ENCODE data around the gene ZNRF3. TPM values are rescaled to one million over a fixed set of nuclear protein-coding genes. Genes with fewer than 3 reads are reported as not detected.
"Not testable (repeated sequence)": the region's sequence is repeated elsewhere in the genome, so short reads cannot be mapped to it uniquely, and the experiment has no call there.

ZNRF3 gene
- 11.7 TPM for polyA plus RNA-seq (ENCODE audit: insufficient read length)

GRCh38 chr22:28882878-28883656 is at the start of gene ZNRF3:
Gene ZNRF3, plus strand, starts transcription at chr22:28883572. Its CDS starts 195 bp downstream, at chr22:28883767.
- DNase-seq: peak; percentile 92

- no peak for DNase-seq
These were observed 47.7 kb upstream of the ZNRF3 start for GRCh38 chr22:28835630-28836189.

DNA sequence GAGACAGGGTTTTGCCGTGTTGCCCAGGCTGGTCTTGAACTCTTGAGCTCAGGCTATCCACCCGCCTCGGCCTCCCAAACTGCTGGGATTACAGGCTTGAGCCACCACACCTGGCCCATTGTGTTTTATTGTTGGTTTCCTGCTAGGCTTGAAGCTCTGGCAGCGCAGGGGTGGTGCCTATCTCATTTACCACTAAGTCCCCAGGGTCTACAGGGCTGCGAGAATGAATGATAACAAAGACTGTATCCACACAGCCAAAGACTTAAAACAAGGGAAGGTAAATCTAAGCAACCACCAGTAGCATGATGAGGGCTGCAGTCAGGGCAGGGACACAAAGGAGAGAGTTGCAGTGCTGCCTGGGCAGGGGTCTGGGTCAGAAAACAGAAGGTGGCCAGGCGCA is 45.7 kb upstream of the ZNRF3 start:
- no peak for DNase-seq

DNA sequence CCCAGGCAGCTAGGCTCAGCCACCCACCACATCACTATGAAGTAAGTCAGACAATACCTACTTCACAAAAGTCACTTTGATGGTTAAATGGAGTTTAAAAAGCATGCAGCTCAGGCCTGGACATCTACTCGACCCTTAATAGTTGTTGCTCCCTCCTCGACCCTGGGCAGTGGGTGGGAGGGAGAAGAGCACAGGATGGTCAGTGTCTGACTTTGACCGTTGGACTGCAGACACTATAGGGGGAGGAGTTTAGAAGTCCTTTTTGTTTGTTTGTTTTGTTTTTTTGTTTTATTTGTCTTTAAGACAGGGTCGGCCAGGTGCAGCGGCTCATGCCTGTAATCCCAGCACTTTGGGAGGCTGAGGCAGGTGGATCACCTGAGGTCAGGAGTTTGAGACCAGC is 44.4 kb upstream of the ZNRF3 start:
- no peak for DNase-seq

DNA sequence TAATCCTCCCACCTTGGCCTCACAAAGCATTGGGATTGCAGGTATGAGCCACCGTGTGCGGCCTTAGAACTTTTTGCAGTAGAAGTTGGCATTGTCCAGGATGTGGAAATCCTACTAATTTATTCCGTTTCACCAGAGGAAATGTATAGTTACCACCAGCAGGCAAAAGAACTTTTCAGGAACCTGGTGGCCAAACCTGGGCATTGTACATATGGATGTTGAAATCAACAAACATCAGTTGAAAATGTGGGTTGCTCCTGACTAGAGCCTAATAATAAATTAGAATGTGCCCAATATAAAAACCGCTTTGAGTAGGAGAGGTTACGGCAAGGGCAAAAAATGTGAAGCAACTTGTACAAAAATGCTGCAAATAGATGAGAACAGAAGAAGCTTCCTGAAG is 42.3 kb upstream of the ZNRF3 start:
- no peak for DNase-seq

DNA sequence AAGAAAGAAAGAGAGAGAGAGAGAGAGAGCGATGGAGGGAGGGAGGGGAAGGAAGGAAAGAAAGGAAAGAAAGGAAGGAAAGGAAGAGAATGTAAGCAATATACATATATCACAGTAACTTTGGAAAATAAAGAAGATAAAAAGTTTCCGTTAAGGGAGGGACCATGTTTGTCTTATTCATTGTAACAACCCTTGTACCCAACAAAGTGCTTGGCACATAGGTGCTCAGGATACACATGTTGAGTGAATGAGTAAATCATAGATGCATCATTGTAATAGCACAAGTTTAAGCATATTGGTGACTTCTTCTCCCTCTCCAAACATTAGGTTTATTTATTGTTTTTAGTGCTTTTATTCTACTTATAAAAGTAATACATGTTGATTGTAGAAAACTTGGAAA is 39.7 kb upstream of the ZNRF3 start:
- no peak for DNase-seq

GRCh38 chr22:28844277-28844676 is 39.1 kb upstream of the ZNRF3 start:
- not testable (repeated sequence) for DNase-seq

- DNase-seq: no peak
These were observed 36.4 kb upstream of the ZNRF3 start for GRCh38 chr22:28846994-28847393.

DNA sequence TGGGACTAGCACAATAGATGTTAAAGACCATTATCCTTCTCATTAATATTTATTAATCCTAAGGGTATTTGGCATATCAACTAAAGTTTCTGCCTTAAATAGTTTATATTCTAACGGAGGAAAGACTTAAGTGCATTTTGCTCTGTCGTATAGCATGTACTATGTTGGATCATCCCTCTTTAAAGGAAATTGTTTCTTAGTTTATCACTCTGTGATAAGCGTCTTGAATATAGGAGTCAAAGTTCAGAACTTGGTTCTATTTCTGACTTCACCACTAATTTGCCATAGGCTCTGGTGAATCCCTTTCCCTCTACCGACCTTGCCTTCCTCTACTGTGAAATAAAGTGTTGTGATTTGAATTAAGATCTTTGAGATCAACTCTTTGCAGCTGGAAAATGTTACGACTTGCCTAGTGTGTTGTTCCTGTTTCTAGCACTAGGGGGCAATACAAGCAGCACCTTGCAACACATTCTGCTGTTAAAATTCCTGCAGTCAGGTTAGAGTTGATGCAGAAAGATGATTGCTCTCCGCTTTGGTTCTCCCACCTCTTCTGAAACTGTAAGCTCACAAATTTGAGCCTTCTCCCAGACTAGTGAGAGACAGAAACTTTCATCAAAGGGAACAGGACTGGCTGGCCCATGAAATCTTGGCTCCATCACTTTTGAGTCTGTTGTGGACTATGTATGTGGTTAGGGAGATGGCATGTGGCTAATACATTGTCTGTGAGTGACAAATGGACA is 27.8 kb upstream of the ZNRF3 start:
- peak; percentile 75 for DNase-seq

DNA sequence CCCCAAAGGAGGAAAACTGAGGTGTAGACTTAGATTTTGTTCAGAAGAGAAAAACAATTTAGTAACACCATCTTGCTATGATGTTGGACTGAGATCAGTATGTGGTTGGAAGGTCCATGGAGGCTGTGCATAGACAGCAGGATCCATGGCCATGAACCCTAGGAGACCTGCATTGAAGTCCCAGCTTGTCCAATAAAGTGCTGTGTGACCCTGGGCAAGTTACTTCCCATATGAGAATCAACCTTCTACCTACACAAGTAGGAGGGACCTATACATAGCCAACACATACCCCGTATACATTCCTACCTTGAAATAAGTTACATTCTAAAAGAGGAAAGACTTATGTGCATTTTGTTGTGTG is 27.3 kb upstream of the ZNRF3 start:
- DNase-seq: no peak

GRCh38 chr22:28857288-28857687 is 26.1 kb upstream of the ZNRF3 start:
- DNase-seq: no peak

DNA sequence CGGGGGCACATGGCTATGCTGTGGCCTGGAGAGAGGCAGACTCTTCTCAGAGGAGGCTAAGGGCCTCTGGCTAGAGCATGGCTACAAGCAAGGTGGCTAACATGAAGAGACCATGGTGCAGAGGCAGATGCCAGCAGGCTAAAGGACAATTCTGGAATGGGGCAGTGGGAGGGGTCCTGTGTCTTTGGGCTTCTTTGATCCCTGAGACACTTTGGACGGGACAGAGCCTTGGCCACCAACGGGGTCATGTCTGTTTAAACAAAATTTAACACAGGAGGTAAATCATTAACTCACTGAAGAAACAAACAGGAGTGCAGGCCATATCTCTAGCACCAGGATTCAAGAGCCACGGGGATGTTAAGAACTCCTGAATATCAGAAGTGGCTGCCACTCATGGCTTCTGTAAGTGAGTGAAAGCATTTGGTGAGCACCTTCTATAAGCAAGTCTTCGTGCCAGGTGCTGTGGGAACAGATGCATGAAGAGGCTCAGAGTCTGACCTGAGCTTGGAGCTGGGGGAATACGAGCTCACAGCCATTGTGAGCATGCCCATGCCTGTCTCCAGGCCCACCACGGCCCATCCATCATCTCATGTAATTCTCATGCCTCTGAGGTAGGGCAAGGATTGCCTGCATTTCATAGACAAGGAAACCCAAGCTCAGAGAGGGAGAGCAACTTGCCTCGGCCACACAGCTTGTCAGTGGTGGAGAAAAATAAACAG is 18.3 kb upstream of the ZNRF3 start:
- DNase-seq: no peak

DNA sequence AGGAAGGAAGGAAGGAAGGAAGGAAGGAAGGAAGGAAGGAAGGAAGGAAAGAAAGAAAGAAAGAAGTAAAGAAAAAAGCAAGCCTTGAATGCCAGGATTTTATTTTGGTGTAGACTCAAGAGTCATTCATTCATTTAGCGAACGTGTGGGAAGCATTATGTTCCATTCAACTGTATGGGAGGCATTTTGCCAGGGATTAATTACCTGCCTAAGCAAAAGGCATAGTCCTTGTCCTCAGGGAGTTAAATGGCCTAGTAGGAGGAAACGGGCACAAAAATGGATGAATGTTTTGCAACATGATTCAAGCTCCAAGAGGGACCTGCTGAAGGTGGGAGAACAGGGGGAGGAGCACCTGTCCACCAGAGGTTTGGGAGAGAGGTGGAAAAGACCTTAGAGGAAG is 16.2 kb upstream of the ZNRF3 start:
- DNase-seq: no peak

GRCh38 chr22:28868389-28868788 is 15.0 kb upstream of the ZNRF3 start:
- DNase-seq: not testable (repeated sequence)

DNA sequence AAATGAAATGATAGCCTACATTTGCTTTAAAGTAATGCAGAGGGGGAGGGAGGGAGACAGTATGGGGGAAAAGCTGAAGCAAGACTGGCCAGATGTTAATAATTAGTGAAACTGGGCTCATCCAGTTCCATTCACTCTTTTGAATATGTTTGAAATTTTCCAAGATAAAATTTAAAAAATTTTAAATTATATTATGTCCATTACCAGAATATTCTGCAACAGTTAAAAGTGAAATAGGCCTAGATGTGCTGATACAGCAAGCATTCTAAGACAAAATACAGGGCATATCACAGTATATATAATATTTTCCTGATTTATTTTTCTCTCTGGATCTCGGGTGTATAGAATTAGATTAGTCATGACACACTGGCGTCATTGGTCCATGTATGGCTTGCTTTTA is 13.6 kb upstream of the ZNRF3 start:
- no peak for DNase-seq

DNA sequence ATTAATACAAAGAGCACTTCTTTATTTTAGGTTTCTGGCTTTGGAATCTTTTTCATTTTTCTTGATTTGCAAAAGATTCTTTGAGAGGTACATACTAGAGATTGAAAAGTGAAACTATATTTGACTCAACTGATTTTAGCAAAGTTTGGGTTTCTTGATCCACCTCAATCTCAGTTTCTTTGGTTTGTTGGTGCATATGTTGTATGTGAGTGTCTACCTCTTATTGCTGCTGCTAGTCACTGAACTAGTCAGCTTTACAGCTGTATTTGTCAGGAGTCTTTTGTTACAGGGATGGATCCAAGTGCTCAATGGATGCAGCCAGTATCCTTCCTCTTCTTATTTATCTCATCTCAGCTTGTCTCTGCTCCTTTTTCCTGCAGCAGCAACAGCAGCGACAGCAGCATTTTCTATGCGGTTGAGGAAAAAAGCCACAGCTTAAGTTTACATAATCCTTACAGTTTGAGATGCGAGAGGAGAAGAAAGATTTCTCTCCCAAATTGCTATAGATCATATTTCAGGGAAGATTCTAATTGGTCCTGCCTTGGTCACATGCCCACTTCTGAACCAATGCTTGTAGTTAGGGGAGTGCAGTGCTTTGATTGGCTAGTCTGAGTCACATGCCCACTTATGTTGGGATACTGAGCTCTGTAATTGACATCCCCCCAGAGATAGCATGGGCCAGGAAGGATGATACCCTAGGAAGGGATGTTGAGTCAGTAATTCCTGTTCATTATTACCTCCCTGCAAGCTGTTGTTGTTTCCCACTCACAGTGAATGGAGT is 10.0 kb upstream of the ZNRF3 start:
- no peak for DNase-seq

- no peak for DNase-seq
These were observed 9.3 kb upstream of the ZNRF3 start for GRCh38 chr22:28874061-28874460.

DNA sequence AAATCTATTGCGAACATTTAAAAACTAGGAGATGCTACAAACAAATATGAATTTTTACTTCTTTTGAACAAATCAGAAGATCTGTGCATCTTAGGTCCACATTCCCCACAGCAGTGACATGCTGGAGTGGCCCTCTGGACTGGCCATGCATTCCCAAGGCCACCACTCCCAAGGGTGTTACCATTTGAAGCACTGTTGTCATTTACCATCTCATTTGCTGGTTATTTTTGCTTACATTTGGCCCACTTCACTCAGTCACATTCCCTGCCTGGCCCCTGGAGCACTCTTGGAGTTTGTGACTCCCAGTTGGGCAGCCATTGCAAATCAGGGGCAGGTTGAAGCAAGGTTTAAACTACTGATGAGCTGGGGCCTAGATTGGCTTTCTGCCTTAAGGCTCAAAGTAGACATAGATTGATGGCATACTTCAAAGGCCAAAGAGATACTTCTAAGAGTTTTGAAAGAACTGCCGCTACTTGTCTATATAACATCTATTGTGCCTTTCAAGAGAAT is 8.5 kb upstream of the ZNRF3 start:
- no peak for DNase-seq

DNA sequence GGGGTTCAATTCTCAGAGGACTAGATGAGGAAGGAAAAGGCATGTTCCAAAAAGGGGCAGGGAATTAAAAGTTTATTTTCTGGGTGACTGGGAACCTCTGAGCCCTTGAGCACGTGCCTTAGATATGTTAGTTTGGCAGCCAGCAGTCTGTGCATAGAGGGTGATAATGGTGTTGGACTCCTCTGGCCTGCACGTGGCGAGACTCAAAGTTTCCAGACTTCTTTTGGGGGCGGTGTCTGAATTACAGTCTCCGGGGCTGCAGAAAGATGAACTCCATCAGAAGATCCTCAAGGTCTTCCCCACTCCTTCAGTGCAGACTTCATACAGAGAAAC is 861 bp upstream of the ZNRF3 start:
- peak; percentile 74 for DNase-seq

GRCh38 chr22:28883657-28883916 is 215 bp downstream of the ZNRF3 start:
- no peak for DNase-seq

- DNase-seq: peak; percentile 39
These were observed 760 bp downstream of the ZNRF3 start for GRCh38 chr22:28883917-28884746.
